Gastroesophageal sphincter (tissue), 3 donors: ENCODE measurements around the gene SPAAR.

ENCODE experiments used
- POLR2AphosphoS5 ChIP-seq: sonication (generic); formaldehyde crosslinking; IDR thresholded peaks from one replicate; pipeline ENCODE4 v1.6.1; 2017; ENCODE audit warnings: antibody characterized with exemption
- TF ChIP-seq, protein P1 (sequence below), 4 experiments: fragments of 200-600 bp in 2 of 4; fragments of 450-650 bp in 2 of 4; sonication (generic) in 1 of 4; IDR thresholded peaks; one replicate each; pipeline ENCODE4 v1.5.1; 2017 to 2019; ENCODE audit warnings: antibody characterized with exemption in 4 of 4, mild to moderate bottlenecking in 2 of 4, moderate library complexity in 2 of 4

- TF ChIP-seq, protein P1, sequence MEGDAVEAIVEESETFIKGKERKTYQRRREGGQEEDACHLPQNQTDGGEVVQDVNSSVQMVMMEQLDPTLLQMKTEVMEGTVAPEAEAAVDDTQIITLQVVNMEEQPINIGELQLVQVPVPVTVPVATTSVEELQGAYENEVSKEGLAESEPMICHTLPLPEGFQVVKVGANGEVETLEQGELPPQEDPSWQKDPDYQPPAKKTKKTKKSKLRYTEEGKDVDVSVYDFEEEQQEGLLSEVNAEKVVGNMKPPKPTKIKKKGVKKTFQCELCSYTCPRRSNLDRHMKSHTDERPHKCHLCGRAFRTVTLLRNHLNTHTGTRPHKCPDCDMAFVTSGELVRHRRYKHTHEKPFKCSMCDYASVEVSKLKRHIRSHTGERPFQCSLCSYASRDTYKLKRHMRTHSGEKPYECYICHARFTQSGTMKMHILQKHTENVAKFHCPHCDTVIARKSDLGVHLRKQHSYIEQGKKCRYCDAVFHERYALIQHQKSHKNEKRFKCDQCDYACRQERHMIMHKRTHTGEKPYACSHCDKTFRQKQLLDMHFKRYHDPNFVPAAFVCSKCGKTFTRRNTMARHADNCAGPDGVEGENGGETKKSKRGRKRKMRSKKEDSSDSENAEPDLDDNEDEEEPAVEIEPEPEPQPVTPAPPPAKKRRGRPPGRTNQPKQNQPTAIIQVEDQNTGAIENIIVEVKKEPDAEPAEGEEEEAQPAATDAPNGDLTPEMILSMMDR (IDR thresholded peaks at IDR 0.05), result no peak
- no peak for TF ChIP-seq POLR2AphosphoS5
Measured at GRCh38 chr9:35867538-35867937, 41.8 kb upstream of the SPAAR start.
